K562 (cell line): Measurements from ENCODE around the gene FASN. TPM values are rescaled to one million over a fixed set of nuclear protein-coding genes. Genes with fewer than 3 reads are reported as not detected.
A peak's percentile ranks its signal among the peaks of the same experiment; 100 is the strongest.

Experiments
- ATAC-seq: fragments of 200-7000 bp; cut with Tn5 transposase; 3 replicates; pipeline ENCODE4 v1.9.1; 2020; ENCODE audit warnings: moderate library complexity
- BruUV-seq: library from RNA; stranded (reverse); fragments of 400-500 nt; replicated peaks from 2 replicates; lab custom pipeline; 2021; lab: Mats Ljungman, UMichigan
- CTCF ChIA-PET: fragments of 300-600 bp; formaldehyde crosslinking; extraction: SDS; loops from one replicate; lab custom pipeline; 2021; ENCODE audit warnings: low intra/inter-chr PET ratio; lab: Yijun Ruan, JAX
- POLR2A ChIA-PET: fragments of 300-600, 350-650 bp; sonication (Branson Sonifier 250); formaldehyde crosslinking; extraction: SDS; loops from one replicate; lab custom pipeline; 2021; ENCODE audit warnings: antibody characterized with exemption, inconsistent platforms; lab: Yijun Ruan, JAX
- DNase-seq, 4 experiments: peaks; one replicate each; pipeline versions ENCODE4 v3.0.0 to v3.0.0-alpha.2; 2011 to 2018; ENCODE audit warnings: low spot score in 3 of 4, mixed read lengths in 3 of 4; ENCODE audit errors: extremely low read depth in 1 of 4
- FAIRE-seq: peaks from 2 replicates; lab custom pipeline; 2011; peaks lifted over from hg19 to GRCh38; lab: Jason Lieb, UNC
- H2AFZ ChIP-seq: 2 replicates; pipeline ENCODE4 v1.6.0; 2011; ENCODE audit warnings: low read depth, low read length, control low read depth, inconsistent platforms
- H3K27ac ChIP-seq: fragments of 200-600 bp; 3 replicates; pipeline ENCODE4 v1.8.0; 2011; ENCODE audit warnings: low read depth, mild to moderate bottlenecking, control low read depth, inconsistent platforms, low read length, moderate library complexity, mixed read lengths; ENCODE audit errors: extremely low read depth
- H3K27me3 ChIP-seq, 2 experiments: fragments of 300-600 bp in 1 of 2; 2 replicates in 1 of 2; 3 replicates in 1 of 2; pipeline versions ENCODE4 v1.6.0 to v1.8.0; 2011; ENCODE audit warnings: inconsistent platforms in 2 of 2, low read length in 2 of 2, mild to moderate bottlenecking in 1 of 2, mixed read lengths in 1 of 2, moderate library complexity in 1 of 2; ENCODE audit not compliant: control insufficient read depth in 2 of 2, insufficient read depth in 2 of 2
- H3K36me3 ChIP-seq: fragments of 300-600 bp; 3 replicates; pipeline ENCODE4 v1.8.0; 2011; ENCODE audit warnings: mild to moderate bottlenecking, low read length, inconsistent platforms; ENCODE audit not compliant: control insufficient read depth, insufficient read depth
- H3K4me1 ChIP-seq, 2 experiments: fragments of 200-600 bp in 1 of 2; replicated peaks in 1 of 2; 2 replicates in 1 of 2; 3 replicates in 1 of 2; pipeline versions ENCODE4 v1.5.1 to v1.8.0; 2011; ENCODE audit warnings: inconsistent platforms in 2 of 2, low read length in 2 of 2, mild to moderate bottlenecking in 1 of 2, mixed read lengths in 1 of 2, moderate library complexity in 1 of 2; ENCODE audit not compliant: control insufficient read depth in 2 of 2, insufficient read depth in 2 of 2
- H3K4me2 ChIP-seq: 2 replicates; pipeline ENCODE4 v1.6.1; 2011; ENCODE audit warnings: low read length, control low read depth, inconsistent platforms, mixed read lengths; ENCODE audit not compliant: insufficient read depth
- H3K4me3 ChIP-seq: fragments of 200-600 bp; sonication (generic), shearing (Covaris generic); 2 replicates; pipeline ENCODE4 v1.5.1; 2016; ENCODE audit warnings: control low read depth, inconsistent platforms
- H3K79me2 ChIP-seq: fragments of 200-600 bp; 3 replicates; pipeline ENCODE4 v1.8.0; 2011; ENCODE audit warnings: low read length, inconsistent platforms; ENCODE audit not compliant: control insufficient read depth, insufficient read depth
- H3K9ac ChIP-seq, 2 experiments: 2 replicates each; pipeline versions ENCODE4 v1.6.0 to v1.6.1; 2011; ENCODE audit warnings: low read depth in 2 of 2, low read length in 2 of 2, control low read depth in 1 of 2, inconsistent platforms in 1 of 2, mild to moderate bottlenecking in 1 of 2, mixed read lengths in 1 of 2; ENCODE audit not compliant: insufficient read depth in 1 of 2
- H3K9me1 ChIP-seq: one replicate; pipeline ENCODE4 v1.6.0; 2011; ENCODE audit warnings: inconsistent platforms, mild to moderate bottlenecking, low read length, moderate library complexity; ENCODE audit not compliant: control insufficient read depth, insufficient read depth
- H3K9me3 ChIP-seq: replicated peaks from 2 replicates; pipeline ENCODE4 v1.5.1; 2011; ENCODE audit warnings: low read depth, low read length, inconsistent platforms; ENCODE audit not compliant: control insufficient read depth, insufficient read depth
- H4K20me1 ChIP-seq: replicated peaks from 2 replicates; pipeline ENCODE4 v1.6.1; 2011; ENCODE audit warnings: low read length, inconsistent platforms, mixed read lengths; ENCODE audit not compliant: control insufficient read depth, insufficient read depth
- POLR2G ChIP-seq: fragments of 200-400 bp; formaldehyde crosslinking; IDR thresholded peaks from 2 replicates; pipeline ENCODE4 v1.6.1; 2017; ENCODE audit warnings: low read depth, mild to moderate bottlenecking, antibody characterized with exemption, low read length, moderate library complexity
- TEAD4 ChIP-seq, 2 experiments: sonication (generic) in 1 of 2; formaldehyde crosslinking in 1 of 2; IDR thresholded peaks; 2 replicates each; pipeline versions ENCODE4 v1.6.1 to v1.8.0; 2012 to 2022; ENCODE audit warnings: borderline replicate concordance in 1 of 2, inconsistent platforms in 1 of 2, low read length in 1 of 2, mild to moderate bottlenecking in 1 of 2, missing genetic modification reagents in 1 of 2
- ZNF140 ChIP-seq: fragments of 250-450 bp; sonication (Bioruptor Pico); IDR thresholded peaks from 2 replicates; pipeline ENCODE4 v1.8.0; 2021; ENCODE audit warnings: moderate library complexity, mild to moderate bottlenecking, inconsistent platforms
- WGBS: fragments of 100-300 bp; shearing (Covaris generic); methylation state at CpG from one replicate; pipeline ENCODE4 v1.1.6; 2016; ENCODE audit warnings: low coverage, mixed read lengths; ENCODE audit not compliant: insufficient coverage; ENCODE audit errors: missing lambda C conversion rate; 5-methylcytosine and 5-hydroxymethylcytosine counted together
- in situ Hi-C: fragments of 300-500 bp; cut with MboI; formaldehyde crosslinking; loops from 4 replicates; pipeline ENCODE4 v1.15.0; 2018; ENCODE audit warnings: inconsistent platforms, mixed read lengths
- intact Hi-C: fragments of 100-400 bp; cut with micrococcal nuclease; formaldehyde crosslinking; loops from 2 replicates; pipeline ENCODE4 v1.14.2; 2022
- polyA plus RNA-seq, 8 experiments: library from polyadenylated mRNA; depleted of rRNA in 4 of 8; stranded (reverse) in 5 of 8; unstranded in 3 of 8; fragments of >200 nt; fragmentation: Nextera tagmentation in 2 of 8; fragmentation: Illumina TruSeq in 1 of 8; extraction: Ambion mirVana in 2 of 8; extraction: Trizol in 1 of 8; gene quantifications; 2 replicates each; pipeline versions ENCODE4 v1.2.1 to v1.2.3, GENCODE V29; 2011 to 2014; ENCODE audit warnings: inconsistent platforms in 1 of 8, missing spikeins in 1 of 8
- total RNA-seq, 7 experiments: library from RNA; depleted of rRNA in 6 of 7; stranded (reverse); fragments of >200 nt in 6 of 7; fragmentation: Illumina TruSeq in 2 of 7; extraction: Trizol in 2 of 7; gene quantifications; 2 replicates each; pipeline versions ENCODE4 v1.2.1 to v1.2.3, GENCODE V29; 2011 to 2021; ENCODE audit warnings: low replicate concordance in 1 of 7
- TF ChIP-seq, protein P1 (sequence below), 3 experiments: IDR thresholded peaks in 2 of 3; conservative IDR thresholded peaks in 1 of 3; 2 replicates each; pipeline ENCODE4 v1.5.1; 2011 to 2012; ENCODE audit warnings: low read length in 3 of 3, mild to moderate bottlenecking in 3 of 3, control low read depth in 2 of 3, improper control_type of control experiment in 1 of 3, inconsistent platforms in 1 of 3, low read depth in 1 of 3, mixed read lengths in 1 of 3, moderate library complexity in 1 of 3; ENCODE audit not compliant: insufficient read depth in 2 of 3

FASN gene
- total and polyA plus RNA-seq, 9 of the 15 experiments (the other 6 are each of a cell fraction or from before 2014, with no cell fraction given) = 0.15 to 663 (median 49.9) TPM

DNA sequence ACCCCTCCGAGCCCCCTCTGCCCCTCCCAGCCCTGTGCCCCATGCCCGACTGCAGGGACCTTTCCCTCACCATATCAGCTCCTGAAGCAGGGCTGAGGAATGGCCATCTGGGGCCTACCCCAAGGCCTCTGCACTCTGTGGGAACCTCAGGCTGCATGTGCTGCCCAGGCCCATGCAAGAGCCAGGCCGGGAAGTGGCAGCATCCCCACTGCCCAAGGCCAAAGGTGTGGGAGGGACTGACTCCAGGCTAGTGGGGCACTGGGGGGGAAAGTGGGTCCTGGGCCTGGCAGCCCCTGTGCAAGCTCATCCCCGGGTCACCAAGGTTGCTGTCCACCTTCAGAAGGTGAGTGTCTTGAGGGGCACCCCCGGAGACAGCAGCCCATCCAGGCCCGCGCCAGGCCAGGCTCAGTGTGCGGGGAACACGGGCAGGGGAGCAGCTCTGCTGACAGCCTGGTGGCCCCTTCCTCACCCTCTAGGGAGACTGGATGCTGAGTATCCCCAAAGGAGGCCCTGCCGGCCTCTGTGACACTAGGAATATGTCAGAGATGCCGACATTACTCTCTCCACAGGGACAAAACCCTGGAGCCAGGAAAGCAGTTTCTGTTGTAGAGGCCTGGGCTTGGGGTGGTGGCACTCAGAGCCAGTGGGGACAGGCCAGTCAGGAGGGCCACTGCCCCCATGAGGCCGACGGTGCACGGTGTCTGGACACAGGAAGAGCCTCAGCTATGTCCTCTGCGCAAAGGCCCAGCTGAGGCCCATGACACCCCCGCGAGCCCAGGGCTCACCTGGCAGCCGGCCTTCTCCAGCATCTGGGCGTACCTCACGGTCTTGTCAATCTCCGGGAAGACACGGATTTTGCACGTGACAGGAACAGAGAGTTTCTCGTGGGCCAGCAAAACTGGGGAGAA lies 35.7 kb downstream of the FASN start:
- TF ChIP-seq POLR2G (peak; percentile 46), TEAD4 (IDR thresholded peaks at IDR 0.05; ENCODE audit: low read length) (no peak), TEAD4 (CRISPR knock-in tag; IDR thresholded peaks at IDR 0.05; ENCODE audit: borderline replicate concordance) (peak; percentile 52; the same call in 1 of the 2 replicates), ZNF140 (CRISPR knock-in tag) (no peak)
- TF ChIP-seq, protein P1, sequence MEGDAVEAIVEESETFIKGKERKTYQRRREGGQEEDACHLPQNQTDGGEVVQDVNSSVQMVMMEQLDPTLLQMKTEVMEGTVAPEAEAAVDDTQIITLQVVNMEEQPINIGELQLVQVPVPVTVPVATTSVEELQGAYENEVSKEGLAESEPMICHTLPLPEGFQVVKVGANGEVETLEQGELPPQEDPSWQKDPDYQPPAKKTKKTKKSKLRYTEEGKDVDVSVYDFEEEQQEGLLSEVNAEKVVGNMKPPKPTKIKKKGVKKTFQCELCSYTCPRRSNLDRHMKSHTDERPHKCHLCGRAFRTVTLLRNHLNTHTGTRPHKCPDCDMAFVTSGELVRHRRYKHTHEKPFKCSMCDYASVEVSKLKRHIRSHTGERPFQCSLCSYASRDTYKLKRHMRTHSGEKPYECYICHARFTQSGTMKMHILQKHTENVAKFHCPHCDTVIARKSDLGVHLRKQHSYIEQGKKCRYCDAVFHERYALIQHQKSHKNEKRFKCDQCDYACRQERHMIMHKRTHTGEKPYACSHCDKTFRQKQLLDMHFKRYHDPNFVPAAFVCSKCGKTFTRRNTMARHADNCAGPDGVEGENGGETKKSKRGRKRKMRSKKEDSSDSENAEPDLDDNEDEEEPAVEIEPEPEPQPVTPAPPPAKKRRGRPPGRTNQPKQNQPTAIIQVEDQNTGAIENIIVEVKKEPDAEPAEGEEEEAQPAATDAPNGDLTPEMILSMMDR (IDR thresholded peaks at IDR 0.05 in 2 of 3, conservative IDR thresholded peaks at IDR 0.05 in 1 of 3; ENCODE audit: insufficient read depth in 2 of 3, low read depth in 1 of 3, low read length in 3 of 3) = peak in 2 of 3 experiments; percentile 26 to 27; a peak in 2 of 6 replicates
- peak; percentile 36; the same call in 2 of the 3 replicates for ATAC-seq
- FAIRE-seq = no peak
- Histone ChIP-seq H3K27me3 (no peaks in the 10 kb centered on the region), H3K4me2 (no peak overlapping the region), H3K36me3 (peaks cover 71% of the 10 kb centered on the region; the same call in 2 of the 3 replicates), H3K27ac (no peak overlapping the region), H3K9ac (peak overlapping the region in 1 of 2 experiments; percentile 46; a peak in 1 of 4 replicates), H3K9me3 (no peaks in the 10 kb centered on the region), H3K9me1 (no peaks in the 10 kb centered on the region), H3K4me3 (no peak overlapping the region), H3K79me2 (peaks cover 28% of the 10 kb centered on the region), H2AFZ (no peak overlapping the region), H3K4me1 (peaks cover 3 to 83% of the 10 kb centered on the region in 2 experiments; a peak in 3 of 5 replicates), H4K20me1 (no peaks in the 10 kb centered on the region; the same call in none of the 2 replicates)
- ChIA-PET POLR2A (interaction anchor here (0.6 to 2.4 kb wide), 6 partner anchors 8 to 103 kb away, joined by 3 to 11 read pairs (median 4); no protein-coding TSS in a partner anchor), CTCF (no interaction called here)
- no TSS peak for BruUV-seq
- intact Hi-C loops (no loop called here), in situ Hi-C loops (no loop called here)
- WGBS = 94% methylated on average over 23 of the region's 24 CpGs
- no peak for DNase-seq
